Thoracic aorta (tissue), 2 donors: ENCODE measurements around the gene ZNF774. TPM values are rescaled to one million over a fixed set of nuclear protein-coding genes. Genes with fewer than 3 reads are reported as not detected.
"Not testable (repeated sequence)": the region's sequence is repeated elsewhere in the genome, so short reads cannot be mapped to it uniquely, and the experiment has no call there.

Experiments
- ATAC-seq: fragments of 150-250 bp; one replicate; pipeline ENCODE4 v1.8.0; 2017; ENCODE audit warnings: low read depth; ENCODE audit not compliant: insufficient number of reproducible peaks, low FRiP score
- DNase-seq: peaks from one replicate; pipeline ENCODE4 v3.0.0-alpha.2; 2020; ENCODE audit warnings: low spot score
- H3K27ac ChIP-seq, 2 donors: fragments of 200-600 bp; sonication (generic); 1 replicate in 1 of 2; 2 replicates in 1 of 2; pipeline ENCODE4 v1.5.1; 2016; ENCODE audit warnings: mild to moderate bottlenecking in 2 of 2, moderate library complexity in 2 of 2
- H3K27me3 ChIP-seq: fragments of 200-600 bp; sonication (generic); replicated peaks from 2 replicates; pipeline ENCODE4 v1.6.0; 2016; ENCODE audit warnings: mild to moderate bottlenecking; ENCODE audit not compliant: insufficient read depth
- H3K36me3 ChIP-seq: fragments of 200-600 bp; sonication (generic); one replicate; pipeline ENCODE4 v1.5.1; 2016
- H3K4me1 ChIP-seq, 2 donors: fragments of 200-600 bp; sonication (generic); 1 replicate in 1 of 2; 2 replicates in 1 of 2; pipeline versions ENCODE4 v1.5.1 to v1.6.0; 2016; ENCODE audit warnings: low read depth in 2 of 2, mild to moderate bottlenecking in 1 of 2; ENCODE audit not compliant: control insufficient read depth in 1 of 2
- H3K4me3 ChIP-seq: fragments of 200-600 bp; sonication (generic); 2 replicates; pipeline ENCODE4 v1.5.1; 2016; ENCODE audit warnings: mild to moderate bottlenecking
- H3K9me3 ChIP-seq: fragments of 200-600 bp; sonication (generic); 2 replicates; pipeline ENCODE4 v1.5.1; 2016
- CTCF ChIP-seq: fragments of 200-600 bp; sonication (generic); IDR thresholded peaks from one replicate; pipeline ENCODE4 v1.5.1; 2019; ENCODE audit warnings: antibody characterized with exemption
- total RNA-seq, 2 donors: library from RNA; depleted of rRNA; stranded (reverse); fragments of >200 nt; gene quantifications; one replicate each; pipeline versions ENCODE4 v1.1.0 to v1.2.3, GENCODE V29; 2016

ZNF774 gene
- total RNA-seq, 2 donors from 2014 or later = 1.6 to 7.7 TPM

- Histone ChIP-seq H3K27me3 (no peaks in the 10 kb centered on the region), H3K4me1 (peaks cover 12 to 23% of the 10 kb centered on the region in 2 donors), H3K36me3 (no peaks in the 10 kb centered on the region), H3K27ac (peak overlapping the region; percentile 59 to 88), H3K9me3 (no peaks in the 10 kb centered on the region), H3K4me3 (no peak overlapping the region)
- peak; percentile 55 for ATAC-seq
- no peak for TF ChIP-seq CTCF
- no peak for DNase-seq
Observed at GRCh38 chr15:90343302-90343790, 8.7 kb upstream of the ZNF774 start.

DNA sequence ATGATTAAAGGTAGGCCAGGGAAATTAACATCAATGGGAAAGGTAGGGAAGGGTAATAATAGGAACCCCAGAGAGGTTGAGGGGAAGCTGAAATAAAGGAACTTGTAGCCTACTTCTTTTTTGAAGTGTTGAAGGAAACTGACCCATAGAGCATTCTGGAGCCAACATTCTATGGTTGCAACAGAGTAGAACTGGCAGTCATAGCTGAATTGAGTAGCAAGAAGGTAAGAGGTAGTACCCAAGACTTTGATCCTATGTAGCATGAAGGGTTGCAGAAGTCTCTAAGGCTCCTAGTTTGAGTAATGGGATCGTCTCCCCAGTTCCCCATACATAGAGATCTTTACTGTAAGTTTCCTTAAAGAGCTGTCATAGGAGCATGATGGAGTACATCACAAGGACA lies 7.4 kb upstream of the ZNF774 start:
- Histone ChIP-seq H3K27ac (peak overlapping the region in 1 of 2 donors; percentile 49), H3K4me1 (peaks cover 12 to 23% of the 10 kb centered on the region in 2 donors), H3K27me3 (no peaks in the 10 kb centered on the region), H3K36me3 (no peaks in the 10 kb centered on the region), H3K9me3 (no peaks in the 10 kb centered on the region), H3K4me3 (no peak overlapping the region)
- ATAC-seq (no peak), DNase-seq (no peak)
- TF ChIP-seq CTCF = no peak

- no peak overlapping the region for H3K4me3 ChIP-seq
- no peaks in the 10 kb centered on the region for H3K27me3 ChIP-seq
- H3K9me3 ChIP-seq = no peaks in the 10 kb centered on the region
- TF ChIP-seq CTCF = no peak
- peaks cover 12 to 23% of the 10 kb centered on the region in 2 donors for H3K4me1 ChIP-seq
- DNase-seq (no peak), ATAC-seq (no peak)
- no peak overlapping the region for H3K27ac ChIP-seq
- no peaks in the 10 kb centered on the region for H3K36me3 ChIP-seq
Observed at GRCh38 chr15:90345857-90346256, 6.2 kb upstream of the ZNF774 start.

DNA sequence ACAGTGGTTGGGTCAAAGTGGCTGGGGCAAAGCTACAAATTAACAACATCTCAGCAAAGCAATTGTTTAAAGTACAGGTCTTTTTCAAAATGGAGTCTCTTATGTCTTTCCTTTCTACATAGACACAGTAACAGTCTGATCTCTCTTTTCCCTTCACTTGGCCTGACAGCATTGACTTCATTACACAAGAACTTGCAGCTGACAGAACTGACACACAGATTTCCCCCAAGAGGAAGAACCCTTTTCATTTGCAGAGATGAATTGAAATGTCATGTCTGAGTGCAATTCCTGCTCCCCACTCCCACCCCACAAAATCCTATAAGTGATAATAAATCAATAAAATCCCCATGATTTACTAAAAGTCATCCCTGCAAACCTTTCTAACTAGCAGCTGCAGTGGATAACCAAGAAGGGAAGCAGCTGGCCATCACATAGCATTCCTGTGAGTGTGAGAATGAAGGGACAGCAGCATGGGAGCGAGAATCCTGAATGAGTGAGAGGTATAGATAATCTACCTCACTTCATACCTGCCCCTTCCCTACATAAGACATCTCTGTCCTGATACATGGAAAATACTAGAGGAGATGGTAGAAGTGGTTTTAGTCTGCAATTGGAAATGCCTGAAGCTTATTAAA lies 4.5 kb upstream of the ZNF774 start:
- H3K4me1 ChIP-seq = peaks cover 11 to 20% of the 10 kb centered on the region in 2 donors
- not testable (repeated sequence) for H3K4me3 ChIP-seq, H3K9me3 ChIP-seq, DNase-seq, ATAC-seq, H3K27me3 ChIP-seq, H3K36me3 ChIP-seq, H3K27ac ChIP-seq

- Histone ChIP-seq H3K4me3 (no peak overlapping the region), H3K4me1 (peaks cover 2 to 17% of the 10 kb centered on the region in 2 donors), H3K27me3 (no peaks in the 10 kb centered on the region), H3K27ac (no peak overlapping the region), H3K36me3 (no peaks in the 10 kb centered on the region), H3K9me3 (no peaks in the 10 kb centered on the region)
- no peak for TF ChIP-seq CTCF
- DNase-seq (no peak), ATAC-seq (no peak)
Observed at GRCh38 chr15:90348456-90348855, 3.6 kb upstream of the ZNF774 start.

GRCh38 chr15:90349072-90349471 lies 3.0 kb upstream of the ZNF774 start:
- no peak for TF ChIP-seq CTCF
- Histone ChIP-seq H3K27me3 (no peaks in the 10 kb centered on the region), H3K4me1 (peaks cover 0 to 11% of the 10 kb centered on the region in 2 donors), H3K9me3 (no peaks in the 10 kb centered on the region), H3K4me3 (no peak overlapping the region), H3K36me3 (no peaks in the 10 kb centered on the region), H3K27ac (no peak overlapping the region)
- ATAC-seq (no peak), DNase-seq (no peak)
